ENCODE measurements around the gene POLR2I.

- TF ChIP-seq CTCF (IDR thresholded peaks at IDR 0.05; ENCODE audit: low read length) (no peak), EZH2 (optimal IDR thresholded peaks at IDR 0.05; ENCODE audit: low read depth, low read length) (no peak)
Observed at GRCh38 chr19:36142046-36142445, 27.4 kb upstream of the POLR2I start.
